NCI-H526 (cell line): ENCODE measurements around the gene ARHGEF17.

Source experiments
- DNase-seq, 2 experiments: peaks; one replicate each; lab custom pipeline; 2025; lab: John Stamatoyannopoulos, UW

ARHGEF17 gene

DNA sequence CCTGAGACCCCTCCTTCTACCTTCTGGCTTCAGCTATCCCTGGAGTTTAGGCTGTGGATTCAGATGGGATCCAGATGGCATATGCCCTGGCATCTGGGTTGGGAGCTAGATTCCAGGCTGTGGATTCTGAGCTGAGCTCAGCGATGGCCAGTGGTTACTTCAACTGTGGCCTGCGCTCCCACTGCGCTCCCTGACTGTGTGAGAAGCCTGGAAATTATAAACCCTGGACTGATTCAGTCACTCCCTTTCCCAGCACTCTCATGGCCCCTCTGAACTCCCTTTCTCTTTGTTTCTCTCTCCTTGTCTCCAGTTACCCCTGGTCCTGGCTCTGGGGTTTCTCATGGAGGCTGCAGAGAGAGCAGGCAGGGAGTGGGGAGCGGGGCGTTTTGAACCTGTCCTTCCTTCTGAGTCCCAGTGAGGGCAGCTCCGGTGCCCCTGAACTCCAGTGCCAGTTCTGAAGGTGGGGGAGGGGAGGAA is 4.8 kb downstream of the ARHGEF17 start:
- DNase-seq, result no peak

DNA sequence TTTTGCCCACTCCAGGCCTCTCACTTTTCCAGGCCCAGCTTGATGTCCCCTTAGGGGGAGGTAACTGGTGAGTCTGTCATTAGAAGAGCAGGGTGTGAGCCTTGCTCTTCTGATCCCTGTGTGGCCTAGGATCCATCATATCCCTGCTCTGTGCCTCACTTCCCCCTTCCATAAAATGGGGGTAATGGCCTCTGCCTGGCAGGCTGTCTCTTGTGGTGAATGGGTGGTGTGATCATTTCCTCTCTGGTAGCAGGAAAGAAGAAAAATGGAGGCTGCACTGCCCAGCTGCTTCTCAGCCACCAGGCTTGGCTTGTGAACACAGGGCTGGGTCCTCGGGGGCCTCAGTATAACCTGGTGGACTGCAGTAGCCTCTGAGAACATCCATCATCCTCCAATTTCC is 5.6 kb downstream of the ARHGEF17 start:
- no peak for DNase-seq

DNA sequence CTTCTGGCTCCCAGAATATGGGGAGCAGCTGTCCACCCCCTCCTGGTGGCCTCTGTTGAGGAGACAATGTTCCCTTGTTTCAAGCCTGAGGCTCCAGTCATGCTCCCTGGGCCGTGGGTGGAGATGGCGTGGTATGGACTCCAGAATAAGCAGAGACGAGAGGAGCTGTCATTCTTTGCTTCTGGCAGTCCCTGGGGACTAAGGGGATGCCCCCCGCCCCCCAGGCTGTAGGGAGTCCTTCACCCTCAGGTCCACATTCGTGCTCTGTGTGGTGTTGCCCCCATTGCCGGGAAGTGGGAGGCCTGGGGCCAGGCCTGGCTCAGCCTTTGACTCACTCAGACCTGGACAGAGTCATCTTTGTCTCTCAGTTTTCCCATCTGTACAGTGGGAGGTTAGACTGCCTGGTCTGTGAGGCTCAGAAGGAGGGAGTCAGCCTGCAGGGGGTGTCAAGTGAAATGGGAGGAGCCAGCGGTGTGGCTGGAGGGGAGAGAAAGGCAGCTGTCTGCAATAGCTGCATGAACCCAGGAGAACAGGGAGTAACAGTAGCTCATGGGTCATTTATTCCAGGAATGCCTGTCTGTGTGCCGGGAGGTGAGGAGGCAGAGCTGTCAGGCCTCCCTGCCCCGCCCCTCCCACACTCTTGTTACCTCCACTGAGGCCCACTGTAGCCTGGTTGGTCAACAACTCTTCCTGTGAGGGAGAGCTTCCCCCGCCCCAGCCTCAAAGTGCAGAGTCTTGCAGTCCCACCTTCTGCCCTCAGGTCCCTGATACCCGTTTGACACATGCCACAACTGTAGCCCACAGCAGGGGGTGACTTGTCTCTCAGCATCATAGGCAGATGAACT is 6.3 kb downstream of the ARHGEF17 start:
- DNase-seq, result no peak

DNA sequence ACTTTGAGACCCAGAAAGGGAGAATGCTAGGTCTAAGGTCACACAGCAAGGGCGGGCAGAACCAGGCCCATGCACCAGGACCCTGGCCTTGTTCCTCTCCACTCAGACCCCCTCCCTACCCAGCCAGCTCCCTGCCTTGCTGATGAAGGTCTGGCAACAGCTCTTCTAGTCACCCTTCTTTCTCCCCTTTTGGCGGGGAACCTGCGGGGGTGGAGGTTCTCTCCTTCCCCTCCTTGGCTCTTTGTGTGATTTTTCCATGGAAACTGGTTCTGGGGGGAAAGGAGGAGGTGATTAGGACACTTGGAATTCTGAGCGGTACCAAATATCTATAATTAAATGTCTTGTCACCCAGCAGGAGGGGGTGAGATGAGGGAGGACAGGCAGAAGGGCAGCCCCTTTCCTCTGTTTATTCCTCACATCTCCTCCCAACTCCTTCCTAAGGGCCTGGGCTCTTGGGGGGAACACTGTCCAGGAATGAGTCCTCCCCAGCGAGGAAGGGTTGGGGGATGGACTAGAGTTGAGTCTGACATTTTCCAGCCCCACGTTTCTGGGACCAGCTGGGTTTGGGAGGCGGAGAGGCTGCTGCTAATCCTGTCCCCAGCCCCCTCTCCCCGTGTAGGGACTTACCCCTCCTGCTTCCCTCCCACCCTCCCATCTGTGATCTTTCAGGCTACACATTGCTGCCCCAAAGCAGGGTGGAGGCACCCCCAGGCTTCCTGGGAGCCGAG is 7.4 kb downstream of the ARHGEF17 start:
- no peak for DNase-seq

DNA sequence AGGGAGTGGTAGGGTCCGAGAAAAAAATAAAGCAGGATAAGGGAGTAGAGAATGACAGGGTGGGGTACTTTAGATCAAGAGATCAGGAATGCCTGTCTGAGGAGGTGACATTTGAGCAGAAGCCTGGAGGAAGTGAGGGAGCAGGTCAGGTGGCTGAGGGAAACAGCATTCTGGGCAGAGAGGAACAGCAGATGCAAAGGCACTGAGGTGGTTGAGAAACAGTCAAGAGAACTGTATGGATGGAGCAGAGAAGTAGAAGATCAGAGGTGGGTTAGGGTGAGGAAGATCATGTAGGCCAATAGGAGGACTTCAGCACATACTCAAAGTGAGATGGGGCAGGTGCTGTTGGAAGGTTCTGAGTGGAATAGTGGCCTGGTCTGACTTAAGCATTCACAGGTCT is 8.3 kb downstream of the ARHGEF17 start:
- DNase-seq, result no peak

DNA sequence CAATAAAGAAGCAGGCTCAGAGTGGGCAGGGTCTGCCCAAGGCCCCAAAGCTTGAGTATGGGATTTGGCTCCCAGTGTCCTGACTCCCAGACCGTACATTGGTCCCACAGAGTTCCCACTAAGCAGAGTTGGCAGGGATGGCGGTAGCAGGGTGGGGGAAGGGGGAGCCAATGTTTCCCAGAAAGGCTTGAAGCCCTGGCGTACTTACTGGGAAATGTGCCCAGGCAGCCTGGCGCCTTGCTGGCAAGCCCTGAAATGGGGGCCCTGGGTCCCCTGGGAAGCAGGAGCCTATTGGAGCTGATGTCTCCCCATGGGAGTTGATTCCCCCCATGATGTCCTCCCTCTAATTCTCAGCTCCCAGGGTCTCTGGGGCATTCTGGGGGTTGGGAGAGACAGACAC is 9.3 kb downstream of the ARHGEF17 start:
- DNase-seq, result no peak

DNA sequence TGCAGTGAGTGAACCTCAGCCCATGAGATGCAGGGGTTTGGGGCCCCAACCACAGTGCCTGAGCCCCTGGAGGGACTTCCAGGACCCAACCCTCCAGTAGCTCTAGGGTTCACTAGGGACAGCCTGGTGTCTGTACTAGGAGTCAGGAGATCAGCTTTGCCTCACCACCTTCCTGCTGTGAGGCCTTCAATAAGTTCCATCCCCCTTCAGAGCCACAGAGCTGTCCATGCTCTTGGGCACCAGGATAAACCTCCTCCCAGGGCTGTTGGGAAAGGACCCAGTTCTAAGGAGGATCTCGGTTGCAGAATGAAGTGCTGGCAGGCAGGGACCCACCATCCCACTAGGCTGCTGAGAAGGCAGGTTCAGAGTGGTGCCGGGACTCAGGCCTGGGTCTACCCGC is 9.7 kb downstream of the ARHGEF17 start:
- DNase-seq, result no peak

DNA sequence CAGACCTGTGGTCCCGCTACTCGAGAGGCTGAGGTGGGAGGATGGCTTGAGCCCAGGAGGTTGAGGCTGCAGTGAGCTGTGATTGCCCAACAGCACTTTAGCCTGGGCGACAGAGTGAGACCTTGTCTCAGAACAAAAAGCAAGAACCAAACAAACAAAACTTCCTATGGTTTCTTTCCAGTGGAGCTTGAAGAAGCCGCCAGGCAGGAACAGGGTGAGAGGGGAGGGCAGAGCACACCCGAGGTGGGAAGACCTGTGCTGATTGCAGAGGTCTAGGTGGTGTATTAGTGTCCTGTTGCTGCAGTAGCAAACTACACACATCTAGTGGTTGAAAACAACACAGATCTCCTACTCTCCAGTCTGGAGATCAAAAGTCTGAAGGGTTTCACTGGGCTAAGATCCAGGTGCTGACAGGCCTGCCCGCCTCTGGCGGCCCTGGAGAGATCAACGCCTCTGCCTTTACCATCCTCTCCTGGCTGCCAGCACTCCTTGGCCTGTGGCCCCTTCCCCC is 10.5 kb downstream of the ARHGEF17 start:
- DNase-seq, result no peak

DNA sequence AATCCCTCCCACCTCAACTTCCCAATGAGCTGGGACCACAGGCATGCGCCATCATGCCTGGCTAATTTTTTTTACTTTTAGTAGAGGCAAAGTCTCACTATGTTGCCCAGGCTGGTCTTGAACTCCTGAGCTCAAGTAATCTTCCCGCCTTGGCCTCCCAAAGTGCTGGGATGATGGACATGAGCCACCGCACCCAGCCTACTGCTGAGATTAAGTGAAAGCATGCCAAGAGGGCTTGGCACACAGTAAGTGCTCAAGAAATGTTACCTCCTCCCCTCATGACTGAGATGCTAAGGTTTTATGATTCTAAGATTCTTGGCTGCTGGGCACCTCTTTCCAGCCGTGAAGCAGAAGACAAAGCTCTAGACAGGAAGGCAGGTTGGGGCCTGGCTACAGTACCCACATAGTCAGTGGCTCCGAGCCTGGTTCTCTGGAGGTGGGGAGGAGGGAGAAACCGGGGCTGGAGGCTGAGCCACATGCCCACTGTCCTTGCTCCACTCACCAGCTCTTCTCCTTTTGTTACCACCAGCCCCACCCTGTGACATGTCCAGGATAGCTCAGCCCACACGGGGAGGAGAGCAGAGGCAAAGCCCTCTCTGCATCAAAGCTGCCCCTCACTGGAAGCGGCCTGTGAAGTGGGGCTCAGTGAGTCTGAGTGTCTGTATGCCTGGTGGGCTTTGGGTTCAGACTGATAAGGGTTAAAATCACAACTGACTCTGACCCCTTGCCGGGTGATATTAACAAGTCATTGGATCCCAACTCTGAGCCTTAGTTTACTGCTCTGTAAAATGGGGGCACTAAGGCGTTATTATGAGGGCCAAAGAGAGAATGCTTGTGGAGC is 12.9 kb downstream of the ARHGEF17 start:
- DNase-seq, result no peak

DNA sequence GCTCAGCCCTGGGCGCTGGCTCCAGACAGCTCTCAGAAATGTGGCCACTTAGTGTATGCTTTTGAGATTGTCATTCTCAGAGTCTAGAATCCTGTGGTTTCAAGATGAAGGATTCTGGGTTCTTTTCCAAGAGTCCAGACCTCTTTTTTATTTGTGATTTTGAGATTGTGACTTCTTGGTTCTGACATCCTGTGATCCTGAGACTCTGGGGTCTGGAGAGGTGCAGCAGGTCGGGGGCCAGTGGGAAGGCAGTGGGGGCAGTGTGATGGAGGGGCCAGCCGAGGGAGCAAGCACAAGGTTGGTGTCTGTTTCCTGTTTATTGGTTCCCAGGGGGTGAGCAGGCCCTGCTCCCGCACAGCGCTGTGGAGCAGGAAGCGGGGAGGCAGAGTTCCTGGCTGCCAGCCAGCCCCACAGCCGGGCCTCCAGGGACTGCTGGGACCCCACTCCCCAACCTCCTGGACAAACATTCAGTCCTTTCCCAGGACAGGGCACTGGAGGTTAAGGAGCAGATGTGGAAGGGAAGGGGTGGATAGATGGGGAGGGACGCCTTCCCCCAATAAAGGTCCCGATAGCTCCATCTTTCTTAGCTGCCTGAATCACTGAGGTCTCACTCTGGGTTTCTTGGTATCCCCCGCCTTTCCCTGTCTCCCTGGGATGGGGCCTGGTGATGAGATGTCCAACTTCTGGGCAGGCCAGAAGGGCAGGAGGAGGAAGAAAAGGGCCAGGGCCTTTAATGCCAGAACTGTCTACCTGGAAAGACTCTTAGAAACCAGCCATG is 13.7 kb downstream of the ARHGEF17 start:
- DNase-seq, result no peak

DNA sequence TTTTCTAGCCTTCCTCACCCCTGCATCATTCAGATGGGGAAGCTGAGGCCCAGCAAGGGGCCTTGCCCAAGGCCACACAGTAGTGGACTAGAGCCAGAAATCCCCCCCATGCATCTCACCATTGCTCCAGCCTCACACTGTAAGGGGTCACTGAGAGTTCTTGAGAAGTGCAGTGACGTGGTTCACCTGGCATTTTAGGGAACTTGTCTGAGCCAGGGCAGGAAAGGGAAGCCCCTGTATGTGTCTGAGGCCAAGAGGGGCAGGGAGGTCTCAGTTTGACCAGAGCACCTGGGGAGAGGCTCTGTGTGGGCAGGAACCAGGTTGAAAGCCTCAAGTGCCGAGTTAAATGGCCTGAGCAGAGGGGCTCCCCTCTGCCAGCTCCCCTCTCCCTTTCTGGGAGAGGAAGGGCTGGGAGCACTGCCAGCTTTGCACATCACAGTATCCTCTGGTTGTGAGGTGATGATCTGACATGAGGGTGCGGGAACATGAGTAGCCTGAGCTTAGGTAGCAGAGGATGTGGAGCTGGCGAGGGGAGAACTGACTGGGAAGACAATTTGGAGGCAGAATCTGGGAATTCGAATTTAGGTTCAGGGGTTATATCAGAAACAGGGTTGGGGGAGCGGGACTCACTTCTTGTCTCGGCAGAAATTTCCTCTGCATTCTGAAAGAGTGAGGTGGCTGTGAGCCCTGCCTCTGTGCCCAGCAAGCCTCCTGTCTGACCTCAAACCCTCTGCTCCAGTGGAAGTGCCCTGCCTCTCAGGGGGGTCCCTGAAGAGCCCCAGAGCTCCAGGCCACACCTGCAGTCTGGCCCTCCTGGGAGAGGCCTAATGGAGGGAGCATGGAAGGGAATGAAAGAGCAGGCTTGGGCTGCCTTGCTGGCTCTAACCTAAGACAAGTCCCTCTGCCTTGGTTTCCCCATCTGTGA is 14.6 kb downstream of the ARHGEF17 start:
- DNase-seq, result no peak

DNA sequence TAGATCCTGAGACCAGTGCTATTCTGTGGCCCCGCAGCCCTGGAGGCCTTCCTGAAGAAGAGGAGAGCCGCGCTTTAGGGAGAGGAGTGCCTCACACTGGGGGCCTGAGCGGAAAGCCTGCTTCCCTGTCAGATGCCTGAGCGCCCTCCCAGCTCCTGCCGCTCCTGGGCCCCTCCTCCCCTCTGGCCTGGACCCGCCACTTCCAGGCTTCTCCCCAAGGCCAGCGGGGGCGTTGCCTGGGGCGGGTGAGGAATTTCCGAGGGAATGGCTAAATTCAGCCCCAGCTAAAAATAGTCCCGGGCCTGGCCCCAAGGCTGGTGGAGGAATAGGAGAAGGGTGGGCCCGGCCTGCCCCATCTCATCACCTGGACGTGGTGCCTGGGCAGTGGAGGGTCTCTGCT is 15.4 kb downstream of the ARHGEF17 start:
- DNase-seq, result no peak

DNA sequence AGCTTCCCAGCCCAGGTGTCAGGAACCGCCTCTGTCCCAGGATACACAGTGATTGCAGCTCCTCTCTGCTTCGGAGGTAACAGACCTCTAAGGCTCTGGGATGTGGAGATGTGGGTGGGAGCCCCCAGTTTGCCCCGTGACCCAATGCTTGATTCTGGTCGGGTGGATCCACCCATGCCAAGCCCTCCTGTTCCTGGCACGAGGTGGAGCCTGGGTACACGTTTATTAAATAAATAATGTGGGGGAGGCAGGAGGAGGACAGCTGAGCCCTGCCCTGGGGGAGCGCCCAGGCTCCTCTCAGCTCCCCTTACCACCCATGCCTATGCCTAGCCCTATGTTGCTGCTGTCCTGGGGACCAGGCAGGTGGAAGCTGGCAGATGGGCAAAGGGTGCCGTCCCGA is 16.0 kb downstream of the ARHGEF17 start:
- DNase-seq, result no peak

DNA sequence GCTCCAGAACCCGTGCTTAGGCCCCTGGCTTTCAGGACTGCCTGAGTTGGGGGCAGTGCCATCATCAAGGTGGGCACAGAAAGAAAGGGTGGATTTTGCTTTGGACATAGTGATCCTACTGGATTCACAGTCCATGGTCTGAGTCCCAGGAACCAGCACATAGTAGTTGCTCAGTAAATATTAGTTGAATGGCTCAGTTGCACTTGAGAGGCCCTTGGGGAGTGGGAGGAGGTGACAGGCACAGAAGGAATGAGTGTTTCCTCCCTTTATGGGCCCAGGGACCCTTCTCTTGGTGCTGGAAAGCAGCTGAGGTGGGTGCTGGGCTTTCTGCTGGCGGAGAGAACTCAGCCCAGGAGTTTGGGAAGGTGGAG is 16.6 kb downstream of the ARHGEF17 start:
- no peak for DNase-seq

DNA sequence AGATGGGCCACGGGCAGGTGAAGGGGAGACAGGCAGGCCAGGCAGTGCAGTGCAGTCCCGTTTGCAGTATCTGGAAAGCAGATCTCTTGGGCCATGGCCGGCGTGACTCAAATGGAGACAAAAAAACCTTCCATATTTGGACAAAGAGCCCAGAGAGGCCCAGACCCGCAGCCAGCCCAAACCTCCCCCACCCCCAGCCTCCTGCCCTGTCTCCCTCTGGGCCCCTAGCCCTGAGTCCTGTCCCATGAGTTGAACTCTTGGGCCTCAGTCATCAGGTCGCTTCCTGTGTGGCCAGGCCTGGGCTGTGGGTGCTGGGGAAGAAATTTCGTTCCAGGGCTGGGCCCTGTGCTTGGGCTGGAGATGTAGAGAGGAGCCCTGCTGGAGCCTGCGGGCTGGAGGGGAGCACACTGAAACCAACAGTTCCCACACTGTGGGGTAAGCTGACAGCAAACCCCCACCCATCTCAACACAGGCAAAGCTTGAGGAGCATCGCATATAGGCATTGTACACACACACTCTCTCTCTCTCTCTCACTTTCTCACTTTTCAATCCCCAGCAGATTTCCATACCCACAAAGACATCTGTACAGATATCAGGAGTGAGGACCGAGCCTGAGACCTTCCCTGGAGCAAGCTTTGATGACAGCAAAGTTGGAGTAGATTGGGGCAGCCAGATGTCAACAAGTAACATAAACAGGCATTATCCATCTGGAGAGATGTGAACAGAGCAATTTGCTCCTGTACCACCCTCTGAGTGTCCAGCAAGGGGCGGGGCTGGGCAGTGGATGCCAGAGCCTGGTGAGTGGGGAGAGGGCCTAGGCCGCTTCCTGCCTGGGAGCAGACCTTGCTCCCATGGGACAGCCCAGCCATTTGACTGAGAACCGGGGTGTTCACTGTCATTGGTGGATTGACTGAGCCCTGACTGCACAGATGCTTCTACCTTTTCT is 17.2 kb downstream of the ARHGEF17 start:
- DNase-seq, result no peak

DNA sequence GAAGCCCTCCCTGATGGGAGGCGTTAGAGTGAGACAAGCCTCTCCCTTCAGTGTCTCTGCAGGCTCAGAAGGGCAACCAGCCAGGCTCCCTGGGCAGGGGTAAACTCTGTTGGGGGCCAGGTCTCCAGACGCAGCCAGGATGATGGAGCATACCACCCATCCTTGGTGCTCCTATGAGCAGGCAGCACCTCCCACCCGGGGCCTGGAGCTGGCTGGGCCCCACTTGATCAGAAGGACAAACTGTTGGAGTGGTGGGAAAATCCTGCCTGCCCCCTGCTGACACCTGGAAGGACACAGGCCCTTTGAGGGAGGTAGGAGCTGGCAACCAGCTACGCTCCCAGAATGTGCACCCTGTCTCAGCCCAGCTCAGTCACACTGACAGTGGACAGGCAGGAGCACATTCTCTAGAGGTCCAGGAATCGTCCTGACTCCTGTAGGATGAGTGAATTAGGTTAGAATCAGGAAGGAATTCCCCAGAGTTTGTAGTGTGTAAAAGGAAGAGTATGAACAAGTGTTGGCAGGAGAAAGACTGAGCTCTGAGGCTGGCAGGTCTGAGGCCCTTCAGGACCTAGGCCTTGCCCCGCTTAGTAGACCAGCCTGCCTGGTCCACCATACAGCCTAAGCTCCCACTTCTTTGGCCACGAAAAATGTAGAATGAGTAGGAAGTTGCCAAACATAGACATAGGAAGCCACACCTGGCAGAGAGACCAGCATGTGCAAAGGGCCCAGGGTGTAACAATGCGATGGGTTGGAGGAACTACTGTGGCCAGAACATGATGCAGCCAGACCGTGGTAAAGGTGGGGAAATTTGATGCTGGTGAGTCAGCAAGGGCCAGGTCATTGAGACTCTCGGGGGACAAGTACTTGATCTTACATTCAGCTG is 19.1 kb downstream of the ARHGEF17 start:
- no peak for DNase-seq

DNA sequence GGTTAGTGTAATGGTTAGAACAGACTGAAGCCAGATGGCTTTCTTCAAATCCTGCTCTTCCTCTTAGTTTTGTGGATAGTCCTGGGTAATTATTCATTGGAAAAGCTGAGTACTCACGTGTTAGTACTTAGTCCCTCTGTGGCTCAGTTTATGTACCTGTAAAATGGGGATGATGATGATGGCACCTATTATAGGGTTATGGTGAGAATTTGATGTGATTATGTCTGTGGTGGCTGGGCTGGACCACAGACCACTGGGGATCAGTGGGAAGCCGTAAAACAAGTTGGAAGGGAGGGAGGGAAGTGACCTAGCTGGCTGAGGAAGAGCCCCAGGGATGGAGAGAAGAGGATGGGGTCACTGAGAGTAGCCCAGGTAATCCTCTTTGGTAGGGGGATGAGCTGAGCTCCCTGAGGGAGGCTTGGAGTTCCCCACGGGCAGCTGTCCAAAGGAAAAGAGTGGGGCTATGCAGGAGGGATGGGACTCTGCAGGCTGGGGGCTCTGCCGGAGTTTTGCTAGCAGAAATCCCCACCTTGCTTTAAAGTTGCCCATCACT is 19.8 kb downstream of the ARHGEF17 start:
- no peak for DNase-seq

DNA sequence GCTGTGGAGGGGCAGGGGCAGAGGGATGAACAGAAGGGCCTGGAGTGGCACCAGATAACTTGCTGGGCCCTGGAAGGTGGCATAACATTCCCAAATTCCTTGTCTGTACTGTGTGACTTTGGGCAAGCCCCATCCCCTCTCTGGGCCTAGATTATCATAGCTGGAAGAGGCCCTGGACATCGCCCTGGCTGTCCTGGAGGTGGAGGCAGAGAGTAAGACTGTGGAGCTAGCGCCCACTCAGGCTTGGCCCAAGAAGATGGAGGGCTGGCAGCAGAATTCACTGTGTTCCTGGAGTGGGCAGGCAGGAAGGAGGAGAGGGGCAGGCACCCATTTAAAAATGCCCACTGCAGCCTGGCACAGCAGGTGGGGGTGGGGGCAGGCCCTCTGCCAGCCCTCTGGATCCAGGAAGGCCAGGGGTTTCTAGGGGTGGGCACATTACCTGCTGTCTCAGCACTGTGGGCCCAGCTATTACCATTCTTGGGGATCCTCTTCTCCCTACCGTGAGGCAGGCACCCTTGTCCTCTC is 22.6 kb downstream of the ARHGEF17 start:
- peak in 1 of 2 experiments; percentile 15 for DNase-seq
